Measurements from ENCODE around the gene ZFYVE1.
"Not testable (repeated sequence)": the region's sequence is repeated elsewhere in the genome, so short reads cannot be mapped to it uniquely, and the experiment has no call there.

The ZFYVE1 gene

GRCh38 chr14:72956741-72957140 is 70.2 kb downstream of the ZFYVE1 start:
- DNase-seq (ENCODE audit: low read depth), result not testable (repeated sequence)

DNA sequence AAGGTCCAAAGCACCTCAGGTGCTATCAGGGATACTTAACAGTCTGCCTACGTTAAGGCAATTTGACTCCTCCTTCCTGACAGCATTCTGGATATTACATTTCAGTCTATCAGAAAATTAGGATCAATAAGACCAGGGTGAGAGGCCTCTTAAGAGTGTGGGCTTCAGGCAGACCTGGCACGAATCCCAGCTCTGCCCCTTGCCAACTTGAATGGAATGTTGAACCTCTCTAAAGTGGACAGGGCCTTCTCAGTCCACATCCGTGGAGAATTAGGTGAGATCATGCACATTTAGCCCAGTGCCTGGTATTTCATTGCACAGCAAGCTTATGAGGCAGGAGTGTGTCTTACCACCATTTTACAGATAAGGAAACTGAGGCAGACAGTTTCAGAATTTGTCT is 74.7 kb downstream of the ZFYVE1 start:
- no peak for DNase-seq (ENCODE audit: low read depth)

DNA sequence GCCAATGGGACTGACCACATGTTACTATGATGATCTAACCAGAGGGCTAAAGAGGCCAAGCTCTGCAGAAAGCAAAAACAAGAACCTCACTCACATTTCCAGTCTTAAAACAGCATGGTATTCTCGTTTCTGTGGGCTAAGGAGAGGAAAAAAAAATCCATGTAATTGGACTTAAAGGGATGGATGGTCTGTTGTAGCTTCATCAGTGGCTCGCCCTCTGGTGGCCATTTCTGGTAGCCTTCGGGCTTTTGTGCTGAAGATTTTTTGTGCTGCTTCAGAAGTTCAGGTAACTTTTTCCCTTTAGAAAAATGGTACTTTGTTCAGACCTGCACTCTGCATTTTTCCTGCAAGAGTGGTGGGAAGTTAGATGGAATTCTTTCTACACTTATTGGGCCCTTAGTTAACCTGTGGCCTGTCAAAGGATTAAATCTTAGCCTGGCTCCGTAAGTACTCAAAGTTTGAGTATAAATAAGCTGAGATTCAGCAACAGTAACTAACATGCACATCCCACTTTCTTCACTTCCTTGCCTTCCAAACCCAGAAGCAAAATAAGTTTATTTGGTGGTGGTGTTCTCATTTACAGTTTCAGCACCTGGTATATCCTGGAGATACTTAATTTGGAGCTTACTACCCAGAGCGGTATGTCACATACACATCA is 78.3 kb downstream of the ZFYVE1 start:
- no peak for DNase-seq (ENCODE audit: low read depth)

- DNase-seq (ENCODE audit: low read depth), result no peak
Measured at GRCh38 chr14:72947366-72948160, 79.3 kb downstream of the ZFYVE1 start.

DNA sequence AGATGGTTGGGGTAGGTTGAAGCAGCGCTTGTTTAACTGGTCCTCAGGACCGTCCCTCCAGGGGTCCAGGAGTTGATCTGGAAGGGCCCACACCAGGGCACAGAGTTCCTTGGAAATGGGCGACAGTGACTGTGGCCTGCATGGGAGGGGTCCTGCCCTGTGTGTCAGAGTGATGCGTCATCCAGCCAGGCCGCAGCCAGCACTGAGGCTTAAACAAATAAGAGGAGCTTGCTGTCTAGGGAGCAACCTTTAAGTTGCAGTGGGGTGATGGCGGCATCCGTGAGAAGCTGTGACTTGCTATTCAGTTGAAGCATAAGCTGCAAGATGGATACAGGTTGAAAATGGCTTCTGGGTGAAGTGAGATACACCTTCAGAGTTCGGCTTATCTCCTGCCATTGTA is 80.4 kb downstream of the ZFYVE1 start:
- no peak for DNase-seq (ENCODE audit: low read depth)

GRCh38 chr14:72945356-72946027 is 81.4 kb downstream of the ZFYVE1 start:
- DNase-seq (ENCODE audit: low read depth), result no peak

- DNase-seq (ENCODE audit: low read depth), result no peak
Measured at GRCh38 chr14:72943876-72944430, 83.0 kb downstream of the ZFYVE1 start.

DNA sequence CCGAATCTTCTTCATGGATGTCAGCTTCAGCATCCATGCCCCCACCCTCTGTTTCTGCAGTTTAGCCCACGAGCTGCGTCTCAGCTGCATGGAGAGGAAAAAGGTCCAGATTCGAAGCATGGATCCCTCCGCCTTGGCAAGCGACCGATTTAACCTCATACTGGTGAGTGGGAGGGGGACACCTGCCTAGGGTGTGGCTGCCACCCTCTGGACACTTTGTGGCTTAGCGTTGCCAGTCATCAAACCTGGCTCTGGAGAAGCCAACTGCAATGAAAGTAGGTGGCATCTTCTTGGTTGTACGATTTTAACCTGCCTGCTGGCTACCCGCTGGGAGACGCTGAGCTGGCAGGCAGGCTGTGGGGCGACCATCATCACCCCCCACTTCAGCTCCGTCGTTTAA is 84.0 kb downstream of the ZFYVE1 start:
- DNase-seq (ENCODE audit: low read depth), result no peak

DNA sequence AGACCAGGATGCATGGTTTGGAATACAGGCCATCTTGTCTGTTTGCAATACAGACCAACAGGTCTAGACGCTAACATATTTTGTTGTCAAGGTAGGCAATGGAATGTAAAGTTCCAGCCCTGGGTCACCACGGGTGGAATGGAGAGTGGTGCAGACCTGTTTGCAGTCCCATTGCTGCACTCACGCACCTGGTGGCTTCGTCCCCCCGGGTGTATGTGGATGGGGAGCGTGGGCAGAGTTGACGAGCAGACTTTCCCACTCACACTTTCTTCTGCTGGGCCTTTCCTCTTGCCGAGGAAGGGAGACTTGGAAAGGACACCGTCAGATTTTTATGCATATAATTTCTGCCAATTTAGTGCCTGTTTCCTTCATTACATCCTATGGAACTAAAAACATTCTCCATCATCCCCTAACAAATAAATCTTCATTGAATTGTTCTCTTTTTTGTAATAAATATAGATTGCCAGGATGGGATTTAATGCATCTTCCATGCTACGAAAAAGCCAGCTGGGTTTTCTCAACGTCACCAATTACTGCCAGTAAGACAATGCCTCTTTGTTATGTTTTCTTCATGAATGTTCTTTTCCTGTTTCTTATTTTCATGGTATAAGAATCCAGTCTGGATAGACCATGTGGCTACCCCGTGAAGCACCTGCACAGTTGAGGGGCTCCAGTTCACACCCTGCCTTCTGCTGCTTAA is 85.5 kb downstream of the ZFYVE1 start:
- no peak for DNase-seq (ENCODE audit: low read depth)

DNA sequence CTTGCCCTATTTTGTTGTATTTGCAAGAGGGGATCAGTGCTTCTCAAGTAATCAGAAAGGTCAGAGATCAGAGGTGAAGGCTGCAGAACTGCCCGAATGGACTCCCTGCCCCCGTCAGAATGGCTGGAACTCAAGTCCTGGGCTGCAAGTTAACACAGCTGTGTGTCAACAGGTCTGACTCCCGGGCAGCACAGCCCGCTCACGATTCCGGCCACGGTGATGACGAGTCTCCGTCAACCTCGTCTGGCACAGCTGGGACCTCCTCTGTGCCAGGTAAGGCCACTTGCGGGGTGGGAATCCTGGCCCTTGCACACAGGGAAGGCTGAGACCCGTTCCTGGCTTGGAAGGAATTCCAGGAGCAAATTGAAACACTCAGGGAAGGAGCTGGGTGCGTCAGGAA is 87.3 kb downstream of the ZFYVE1 start:
- DNase-seq (ENCODE audit: low read depth), result no peak

DNA sequence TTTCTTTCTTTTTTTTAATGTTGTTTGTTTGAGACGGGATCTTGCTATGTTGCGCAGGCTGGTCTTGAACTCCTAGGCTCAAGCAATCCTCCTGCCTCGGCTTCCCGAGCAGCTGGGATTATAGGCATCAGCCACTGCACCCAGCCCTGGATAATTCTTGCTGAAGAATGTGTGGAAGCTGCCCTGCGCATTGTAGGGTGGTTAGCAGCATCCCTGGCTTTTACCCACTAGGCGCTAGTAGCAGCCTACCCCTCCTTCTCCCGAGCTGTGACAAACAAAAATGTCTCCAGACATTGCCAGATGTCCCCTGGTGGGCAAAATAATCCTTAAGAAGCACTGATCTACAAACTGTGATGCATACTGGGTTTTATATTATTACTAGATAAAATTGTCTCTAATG is 94.0 kb downstream of the ZFYVE1 start:
- DNase-seq (ENCODE audit: low read depth), result no peak

- DNase-seq (ENCODE audit: low read depth), result no peak
Measured at GRCh38 chr14:72929316-72930080, 97.4 kb downstream of the ZFYVE1 start.

DNA sequence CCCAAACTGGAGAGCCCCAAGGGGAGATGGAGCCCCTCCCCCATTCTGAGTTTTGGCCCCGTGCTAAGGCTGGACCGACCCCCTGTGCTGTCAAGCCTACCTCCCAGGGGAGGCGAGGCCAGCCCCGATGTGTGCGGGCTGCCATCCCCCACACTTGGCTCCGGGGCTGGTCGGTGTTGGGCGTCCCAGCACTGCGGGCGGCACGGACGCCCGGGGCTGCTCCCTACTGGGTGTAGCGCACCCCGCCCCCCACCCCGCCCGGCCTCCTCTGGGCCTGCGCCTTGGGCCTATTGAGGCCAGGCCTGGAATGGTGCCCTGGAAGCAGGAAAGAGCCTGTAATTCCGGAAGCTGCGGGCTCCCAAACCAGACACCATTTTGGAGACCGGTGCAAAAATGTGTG is 98.0 kb downstream of the ZFYVE1 start:
- DNase-seq (ENCODE audit: low read depth), result no peak

DNA sequence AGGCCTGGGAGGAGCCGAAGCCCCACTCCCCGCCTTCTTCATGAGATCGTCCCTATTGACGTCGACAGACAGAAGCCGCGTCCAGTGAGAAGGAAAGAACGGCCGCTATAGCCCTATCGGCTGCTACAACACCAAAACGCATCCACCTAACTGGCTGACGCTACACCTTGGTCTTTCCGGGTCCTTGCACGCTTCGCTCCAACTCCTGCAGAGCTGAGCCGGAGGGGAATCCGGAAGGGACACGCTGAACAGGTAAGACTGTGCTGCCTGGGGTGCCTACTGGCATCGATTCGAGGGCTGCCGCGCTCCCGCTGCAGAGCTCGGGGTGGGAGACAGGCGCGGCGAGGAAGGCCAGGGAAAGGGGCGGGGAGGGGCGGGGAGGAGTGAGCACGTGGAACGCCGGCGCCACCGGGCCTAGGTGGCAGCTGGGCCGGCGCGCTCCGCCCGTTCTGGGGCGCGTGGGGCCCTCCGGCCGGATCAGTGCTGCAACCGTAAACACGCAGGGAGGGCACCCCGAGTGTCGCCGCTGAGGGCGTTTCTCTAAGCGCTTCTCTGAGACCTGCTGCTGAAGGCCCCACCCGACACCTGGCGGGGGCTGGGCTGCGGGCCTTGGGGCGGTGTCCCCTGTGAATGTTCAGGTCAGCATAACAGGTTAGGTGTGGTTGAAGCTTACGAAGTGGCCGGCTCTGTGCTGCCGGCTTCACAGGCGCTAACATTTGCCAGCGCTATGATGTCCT is 100.4 kb downstream of the ZFYVE1 start, which contains the start of gene DCAF4:
Gene DCAF4 (plus strand): TSS at position 173 of the 737 bp plus-strand sequence. CDS start 11,515 bp downstream, outside the sequence.
- peak; percentile 96 for DNase-seq (ENCODE audit: low read depth)

DNA sequence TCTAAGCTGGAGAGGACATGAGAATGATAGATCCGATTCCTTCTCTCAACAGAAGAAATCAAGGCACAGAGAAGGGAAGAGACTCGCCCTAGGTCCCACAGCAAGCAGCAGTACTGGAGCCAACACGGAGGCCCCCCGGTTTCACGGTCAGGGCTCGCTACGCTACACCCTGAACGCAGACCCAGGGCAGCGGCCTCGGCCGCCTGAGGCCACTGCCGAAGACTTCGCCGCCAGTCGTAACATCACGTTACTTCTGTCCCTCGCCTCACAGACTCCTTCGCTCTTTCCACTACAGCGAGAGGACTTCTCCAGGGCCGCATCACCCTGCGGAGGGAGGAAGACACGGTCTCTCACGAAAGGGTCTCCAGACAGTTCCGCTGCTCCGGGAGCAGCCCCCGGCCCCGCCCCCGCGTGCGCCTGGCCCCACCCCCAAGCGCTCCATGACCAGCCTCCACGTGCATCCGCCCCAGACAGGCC is 101.1 kb downstream of the ZFYVE1 start:
- no peak for DNase-seq (ENCODE audit: low read depth)

GRCh38 chr14:72925171-72925759 is 101.6 kb downstream of the ZFYVE1 start:
- DNase-seq (ENCODE audit: low read depth), result no peak

DNA sequence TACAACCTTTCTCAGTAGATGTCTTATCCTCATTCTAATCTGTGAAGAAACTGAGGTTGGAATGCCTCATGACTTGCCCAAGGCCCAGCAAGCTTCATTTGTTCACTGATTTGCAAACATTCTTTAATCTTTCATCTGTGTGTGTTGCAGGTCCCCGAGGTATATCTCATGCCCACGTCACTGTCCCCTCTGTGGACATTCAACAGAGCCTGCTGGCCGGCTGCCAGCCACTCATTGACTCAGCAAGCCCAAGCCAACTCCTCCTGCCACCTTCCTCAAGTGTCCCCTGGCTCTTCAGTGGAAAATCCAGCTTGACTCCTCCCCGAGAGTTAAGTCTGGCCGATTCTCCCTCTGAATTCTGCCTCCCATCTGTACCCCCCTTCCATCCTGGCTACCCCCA is 102.6 kb downstream of the ZFYVE1 start:
- DNase-seq (ENCODE audit: low read depth), result no peak

GRCh38 chr14:72921396-72921795 is 105.5 kb downstream of the ZFYVE1 start:
- no peak for DNase-seq (ENCODE audit: low read depth)

- DNase-seq (ENCODE audit: low read depth), result no peak
Measured at GRCh38 chr14:72920008-72920407, 106.9 kb downstream of the ZFYVE1 start.
